ENCODE results near the gene SLC22A1. TPM values are rescaled to one million over a fixed set of nuclear protein-coding genes. Genes with fewer than 3 reads are reported as not detected.
"Not testable (repeated sequence)": the region's sequence is repeated elsewhere in the genome, so short reads cannot be mapped to it uniquely, and the experiment has no call there.

SLC22A1 gene
- total RNA-seq, 3 donors from 2014 or later: 0.98 to 3.2 (median 1.3) TPM

GRCh38 chr6:160160929-160161646 lies 39.5 kb downstream of the SLC22A1 start:
- Histone ChIP-seq H3K27me3 (no peaks in the 10 kb centered on the region), H3K36me3 (no peaks in the 10 kb centered on the region), H3K9me3 (no peaks in the 10 kb centered on the region), H3K27ac (no peak overlapping the region), H3K4me1 (no peaks in the 10 kb centered on the region), H3K4me3 (no peak overlapping the region)
- intact Hi-C loops (cut with DNase I; ENCODE audit: low total_unique reads): no loop called here
- TF ChIP-seq CTCF (IDR thresholded peaks at IDR 0.05) (no peak), POLR2AphosphoS5 (IDR thresholded peaks at IDR 0.05) (no peak), POLR2A (IDR thresholded peaks at IDR 0.05) (no peak)
- no peak for DNase-seq (ENCODE audit: low spot score in 2 of 2)

DNA sequence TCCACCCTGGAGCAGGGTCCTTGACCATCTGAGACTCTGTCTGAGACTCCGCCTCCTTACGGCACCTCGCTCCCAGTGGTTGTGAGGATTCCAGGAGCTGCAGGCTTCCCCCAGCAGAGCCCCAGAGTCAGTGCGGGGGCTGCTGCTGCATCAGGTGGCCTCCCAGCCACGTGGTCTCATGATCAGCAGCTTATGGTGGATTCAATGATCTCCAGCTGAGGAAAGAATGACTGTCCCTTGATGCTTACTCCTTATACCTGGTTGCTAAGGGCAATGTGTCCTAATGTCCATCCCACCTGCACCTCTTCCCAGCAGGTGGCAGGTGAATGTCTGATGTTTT lies 40.0 kb downstream of the SLC22A1 start:
- H3K4me1 ChIP-seq: no peaks in the 10 kb centered on the region
- TF ChIP-seq POLR2A (IDR thresholded peaks at IDR 0.05) (no peak), CTCF (IDR thresholded peaks at IDR 0.05) (no peak), POLR2AphosphoS5 (IDR thresholded peaks at IDR 0.05) (no peak)

DNA sequence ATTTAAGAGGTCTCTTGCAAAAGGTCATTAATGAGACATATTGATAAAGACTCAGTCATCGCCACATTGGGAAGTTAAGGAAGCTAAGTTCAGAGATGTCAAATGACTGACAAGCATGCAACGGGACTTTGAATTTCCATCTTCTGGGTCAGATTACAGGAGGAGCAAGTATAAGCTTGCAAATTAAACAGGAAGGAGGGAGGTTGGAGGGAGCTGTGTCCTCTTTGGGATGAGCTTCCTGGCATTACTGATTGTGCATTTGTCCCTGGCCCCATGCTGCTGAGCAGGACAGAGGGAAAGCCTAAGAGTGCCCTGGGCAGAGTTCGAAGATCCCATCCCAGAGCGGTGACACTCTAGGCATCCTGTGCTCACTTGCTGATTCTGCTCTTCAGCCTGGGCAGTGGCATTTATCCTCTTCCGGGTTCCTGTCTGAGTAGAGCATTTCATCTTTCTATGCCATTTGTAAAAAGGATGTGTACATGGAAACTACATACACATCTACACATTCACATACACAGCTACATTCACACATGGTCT lies 40.5 kb downstream of the SLC22A1 start:
- no peak overlapping the region for H3K27ac ChIP-seq
- no peaks in the 10 kb centered on the region for H3K9me3 ChIP-seq
- TF ChIP-seq POLR2A (IDR thresholded peaks at IDR 0.05) (no peak), CTCF (IDR thresholded peaks at IDR 0.05) (no peak), POLR2AphosphoS5 (IDR thresholded peaks at IDR 0.05) (no peak)
- intact Hi-C loops (cut with DNase I; ENCODE audit: low total_unique reads): no loop called here
- no peak for DNase-seq (ENCODE audit: low spot score in 2 of 2)
- H3K36me3 ChIP-seq: no peaks in the 10 kb centered on the region
- no peak overlapping the region for H3K4me3 ChIP-seq
- H3K27me3 ChIP-seq: no peaks in the 10 kb centered on the region
- no peaks in the 10 kb centered on the region for H3K4me1 ChIP-seq

More for the DNA sequence above, 40.0 kb downstream of the SLC22A1 start:
- intact Hi-C loops (cut with DNase I; ENCODE audit: low total_unique reads): no loop called here
- H3K27ac ChIP-seq: no peak overlapping the region
- no peak for DNase-seq (ENCODE audit: low spot score in 2 of 2)
- H3K9me3 ChIP-seq: no peaks in the 10 kb centered on the region
- H3K27me3 ChIP-seq: no peaks in the 10 kb centered on the region
- H3K4me3 ChIP-seq: no peak overlapping the region
- no peaks in the 10 kb centered on the region for H3K36me3 ChIP-seq

- Histone ChIP-seq H3K36me3 (no peaks in the 10 kb centered on the region), H3K9me3 (no peaks in the 10 kb centered on the region), H3K27me3 (no peaks in the 10 kb centered on the region), H3K27ac (no peak overlapping the region), H3K4me1 (no peaks in the 10 kb centered on the region), H3K4me3 (no peak overlapping the region)
- TF ChIP-seq POLR2AphosphoS5 (IDR thresholded peaks at IDR 0.05): no peak
- TF ChIP-seq POLR2A (IDR thresholded peaks at IDR 0.05): no peak
- TF ChIP-seq CTCF (IDR thresholded peaks at IDR 0.05): no peak
- no peak for DNase-seq (ENCODE audit: low spot score in 2 of 2)
- intact Hi-C loops (cut with DNase I; ENCODE audit: low total_unique reads): no loop called here
Measured at GRCh38 chr6:160163425-160163824, 41.8 kb downstream of the SLC22A1 start.

DNA sequence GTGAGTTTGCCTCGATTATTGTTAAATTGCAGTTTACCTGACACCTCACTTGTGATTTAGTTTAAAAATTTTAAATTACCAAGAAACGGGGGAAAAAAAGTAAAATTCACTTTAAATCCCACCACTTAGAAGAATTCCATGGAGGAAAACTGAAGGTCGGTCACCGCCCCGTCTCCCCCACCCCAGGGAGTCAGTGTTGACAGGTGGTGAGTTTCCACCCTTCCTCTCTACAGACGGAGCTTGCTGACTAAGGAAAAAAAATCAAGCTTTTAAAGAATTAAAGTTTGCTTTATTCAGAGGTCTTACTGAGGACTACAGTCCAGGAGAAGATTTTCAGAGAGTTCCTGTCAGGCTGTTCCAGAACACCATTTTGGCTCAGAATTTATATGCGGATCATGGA lies 42.3 kb downstream of the SLC22A1 start:
- Histone ChIP-seq H3K9me3 (no peaks in the 10 kb centered on the region), H3K27ac (no peak overlapping the region), H3K4me1 (no peaks in the 10 kb centered on the region), H3K27me3 (no peaks in the 10 kb centered on the region), H3K4me3 (no peak overlapping the region), H3K36me3 (no peaks in the 10 kb centered on the region)
- intact Hi-C loops (cut with DNase I; ENCODE audit: low total_unique reads): no loop called here
- no peak for DNase-seq (ENCODE audit: low spot score in 2 of 2)
- TF ChIP-seq CTCF (IDR thresholded peaks at IDR 0.05) (no peak), POLR2A (IDR thresholded peaks at IDR 0.05) (no peak), POLR2AphosphoS5 (IDR thresholded peaks at IDR 0.05) (no peak)

DNA sequence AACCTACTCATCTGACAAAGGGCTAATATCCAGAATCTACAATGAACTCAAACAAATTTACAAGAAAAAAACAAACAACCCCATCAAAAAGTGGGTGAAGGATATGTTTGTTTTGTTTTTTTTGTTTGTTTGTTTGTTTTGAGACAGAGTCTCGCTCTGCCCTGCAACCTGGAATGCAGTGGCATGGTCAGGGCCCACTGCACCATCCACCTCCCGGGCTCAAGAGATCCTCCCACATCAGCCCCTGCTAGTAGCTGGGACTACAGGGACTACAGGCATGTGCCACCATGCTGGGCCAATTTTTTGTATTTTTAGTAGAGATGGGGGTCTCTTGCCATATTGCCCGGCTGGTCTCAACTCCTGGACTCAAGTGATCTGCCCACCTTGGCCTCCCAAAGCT lies 44.3 kb downstream of the SLC22A1 start:
- H3K9me3 ChIP-seq; H3K36me3 ChIP-seq; H3K4me3 ChIP-seq; DNase-seq (ENCODE audit: low spot score in 2 of 2); H3K4me1 ChIP-seq; H3K27me3 ChIP-seq; intact Hi-C loops (cut with DNase I; ENCODE audit: low total_unique reads); H3K27ac ChIP-seq: not testable (repeated sequence)

Measured in breast epithelium (tissue), 4 donors.